NCI-H2081 (cell line): Measurements from ENCODE around the gene TARS3.
A peak's percentile ranks its signal among the peaks of the same experiment; 100 is the strongest.
"Not testable (repeated sequence)": the region's sequence is repeated elsewhere in the genome, so short reads cannot be mapped to it uniquely, and the experiment has no call there.

Experiments
- DNase-seq, 2 experiments: peaks; one replicate each; lab custom pipeline; 2025; lab: John Stamatoyannopoulos, UW

TARS3 gene

GRCh38 chr15:101654624-101655337 is 69.5 kb downstream of the TARS3 start:
- DNase-seq, result peak in 1 of 2 experiments; percentile 25

- no peak for DNase-seq
Measured at GRCh38 chr15:101654171-101654570, 70.1 kb downstream of the TARS3 start.

- peak in 1 of 2 experiments; percentile 18 for DNase-seq
Measured at GRCh38 chr15:101652786-101653430, 71.4 kb downstream of the TARS3 start.

- peak; percentile 91 to 92 for DNase-seq
Measured at GRCh38 chr15:101652098-101652785, 72.0 kb downstream of the TARS3 start, which contains the start of gene TM2D3. Gene TM2D3 (minus strand): TSS chr15:101652381. CDS start chr15:101652361, 20 bp downstream.

- DNase-seq, result peak in 1 of 2 experiments; percentile 52
Measured at GRCh38 chr15:101651554-101652097, 72.6 kb downstream of the TARS3 start.

GRCh38 chr15:101650145-101650544 is 74.1 kb downstream of the TARS3 start:
- no peak for DNase-seq

GRCh38 chr15:101648356-101648755 is 75.9 kb downstream of the TARS3 start:
- no peak for DNase-seq

- no peak for DNase-seq
Measured at GRCh38 chr15:101647251-101647650, 77.0 kb downstream of the TARS3 start.

GRCh38 chr15:101646672-101647071 is 77.6 kb downstream of the TARS3 start:
- DNase-seq, result no peak

GRCh38 chr15:101642361-101642760 is 81.9 kb downstream of the TARS3 start:
- DNase-seq, result peak; percentile 32 to 47

GRCh38 chr15:101641894-101642293 is 82.4 kb downstream of the TARS3 start:
- DNase-seq, result peak; percentile 69 to 86

- DNase-seq, result peak; percentile 67 to 70
Measured at GRCh38 chr15:101641129-101641764, 83.0 kb downstream of the TARS3 start.

GRCh38 chr15:101639667-101640066 is 84.6 kb downstream of the TARS3 start:
- DNase-seq, result peak in 1 of 2 experiments; percentile 10

- no peak for DNase-seq
Measured at GRCh38 chr15:101637919-101638318, 86.4 kb downstream of the TARS3 start.

GRCh38 chr15:101637516-101637915 is 86.8 kb downstream of the TARS3 start:
- DNase-seq, result no peak

GRCh38 chr15:101637038-101637437 is 87.2 kb downstream of the TARS3 start:
- DNase-seq, result no peak

GRCh38 chr15:101635944-101636727 is 88.1 kb downstream of the TARS3 start:
- no peak for DNase-seq

- no peak for DNase-seq
Measured at GRCh38 chr15:101633356-101633755, 90.9 kb downstream of the TARS3 start.

GRCh38 chr15:101626729-101627128 is 97.5 kb downstream of the TARS3 start:
- not testable (repeated sequence) for DNase-seq

GRCh38 chr15:101625980-101626379 is 98.3 kb downstream of the TARS3 start:
- DNase-seq, result no peak

GRCh38 chr15:101625184-101625583 is 99.1 kb downstream of the TARS3 start:
- no peak for DNase-seq
